ENCODE data around the gene ST8SIA1.

DNA sequence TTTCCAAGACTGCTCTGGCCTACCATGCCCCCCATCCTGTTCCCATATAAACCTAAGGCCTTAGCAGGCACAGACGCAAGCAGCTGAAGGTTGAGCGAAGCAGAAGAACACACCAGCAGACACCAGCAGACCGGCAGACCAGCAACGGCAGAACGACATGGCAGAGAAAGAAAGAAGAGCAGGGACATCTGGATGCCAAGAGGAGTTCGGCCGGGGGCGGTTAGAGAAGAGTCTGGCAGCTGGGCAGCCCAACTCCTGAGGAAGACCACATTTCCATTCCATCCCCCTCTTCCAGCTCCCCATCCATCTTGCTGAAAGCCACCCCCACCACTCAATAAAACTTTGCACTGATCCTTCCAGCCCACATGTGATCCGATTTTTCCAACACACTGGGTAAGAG lies 5.2 kb upstream of the ST8SIA1 start:
- TF ChIP-seq POLR2A (IDR thresholded peaks at IDR 0.05; ENCODE audit: low read length) (no peak), GATA1 (IDR thresholded peaks at IDR 0.05; ENCODE audit: low read depth, low read length) (no peak)

Measured in erythroblast (primary cell).